Gastroesophageal sphincter (tissue), 3 donors: ENCODE data around the gene NAGPA.

Experiments
- POLR2A ChIP-seq, 2 donors: fragments of 450-650 bp; IDR thresholded peaks; one replicate each; pipeline ENCODE4 v1.6.1; 2017; ENCODE audit warnings: antibody characterized with exemption in 2 of 2, mild to moderate bottlenecking in 2 of 2, moderate library complexity in 1 of 2
- TF ChIP-seq, protein P1 (sequence below), 4 experiments: fragments of 200-600 bp in 2 of 4; fragments of 450-650 bp in 2 of 4; sonication (generic) in 1 of 4; IDR thresholded peaks; one replicate each; pipeline ENCODE4 v1.5.1; 2017 to 2019; ENCODE audit warnings: antibody characterized with exemption in 4 of 4, mild to moderate bottlenecking in 2 of 4, moderate library complexity in 2 of 4

- TF ChIP-seq, protein P1, sequence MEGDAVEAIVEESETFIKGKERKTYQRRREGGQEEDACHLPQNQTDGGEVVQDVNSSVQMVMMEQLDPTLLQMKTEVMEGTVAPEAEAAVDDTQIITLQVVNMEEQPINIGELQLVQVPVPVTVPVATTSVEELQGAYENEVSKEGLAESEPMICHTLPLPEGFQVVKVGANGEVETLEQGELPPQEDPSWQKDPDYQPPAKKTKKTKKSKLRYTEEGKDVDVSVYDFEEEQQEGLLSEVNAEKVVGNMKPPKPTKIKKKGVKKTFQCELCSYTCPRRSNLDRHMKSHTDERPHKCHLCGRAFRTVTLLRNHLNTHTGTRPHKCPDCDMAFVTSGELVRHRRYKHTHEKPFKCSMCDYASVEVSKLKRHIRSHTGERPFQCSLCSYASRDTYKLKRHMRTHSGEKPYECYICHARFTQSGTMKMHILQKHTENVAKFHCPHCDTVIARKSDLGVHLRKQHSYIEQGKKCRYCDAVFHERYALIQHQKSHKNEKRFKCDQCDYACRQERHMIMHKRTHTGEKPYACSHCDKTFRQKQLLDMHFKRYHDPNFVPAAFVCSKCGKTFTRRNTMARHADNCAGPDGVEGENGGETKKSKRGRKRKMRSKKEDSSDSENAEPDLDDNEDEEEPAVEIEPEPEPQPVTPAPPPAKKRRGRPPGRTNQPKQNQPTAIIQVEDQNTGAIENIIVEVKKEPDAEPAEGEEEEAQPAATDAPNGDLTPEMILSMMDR (IDR thresholded peaks at IDR 0.05), result no peak
- TF ChIP-seq POLR2A (IDR thresholded peaks at IDR 0.05), result no peak
Observed at GRCh38 chr16:5069048-5069447, 35.3 kb upstream of the NAGPA start.
